Chondrocyte (in vitro differentiated cells): ENCODE measurements around the gene AHRR. TPM values are rescaled to one million over a fixed set of nuclear protein-coding genes. Genes with fewer than 3 reads are reported as not detected.

Experiments used
- DNase-seq: peaks from one replicate; pipeline ENCODE4 v3.0.0; 2021; ENCODE audit warnings: mixed read lengths, low spot score
- H3K27ac Mint-ChIP-seq: one replicate; pipeline ENCODE4 v1.8.0; 2021; ENCODE audit warnings: mild to moderate bottlenecking, moderate library complexity, mixed read lengths; ENCODE audit not compliant: unreplicated experiment
- H3K27me3 Mint-ChIP-seq: 2 replicates; pipeline ENCODE4 v1.8.0; 2021; ENCODE audit warnings: low read depth, mixed read lengths
- H3K36me3 Mint-ChIP-seq: 2 replicates; pipeline ENCODE4 v1.8.0; 2021; ENCODE audit warnings: low read depth, mixed read lengths
- H3K4me1 Mint-ChIP-seq: 2 replicates; pipeline ENCODE4 v1.8.0; 2021; ENCODE audit warnings: low read depth, mild to moderate bottlenecking, mixed read lengths
- H3K4me3 Mint-ChIP-seq: one replicate; pipeline ENCODE4 v1.8.0; 2021; ENCODE audit warnings: mild to moderate bottlenecking, moderate library complexity, mixed read lengths; ENCODE audit not compliant: unreplicated experiment
- H3K9me3 Mint-ChIP-seq: 2 replicates; pipeline ENCODE4 v1.8.0; 2021; ENCODE audit warnings: low read depth, mixed read lengths
- total RNA-seq: library from RNA; stranded (reverse); gene quantifications from 3 replicates; pipeline ENCODE4 v1.2.1, GENCODE V29; 2021
- TF ChIP-seq, protein P1 (sequence below): fragments of 200-600 bp; sonication (generic); IDR thresholded peaks from 2 replicates; pipeline ENCODE4 v1.5.0; 2021; ENCODE audit warnings: antibody characterized with exemption, mild to moderate bottlenecking, moderate library complexity

AHRR gene
- total RNA-seq, 1 donor from 2014 or later = 17.3 TPM

DNA sequence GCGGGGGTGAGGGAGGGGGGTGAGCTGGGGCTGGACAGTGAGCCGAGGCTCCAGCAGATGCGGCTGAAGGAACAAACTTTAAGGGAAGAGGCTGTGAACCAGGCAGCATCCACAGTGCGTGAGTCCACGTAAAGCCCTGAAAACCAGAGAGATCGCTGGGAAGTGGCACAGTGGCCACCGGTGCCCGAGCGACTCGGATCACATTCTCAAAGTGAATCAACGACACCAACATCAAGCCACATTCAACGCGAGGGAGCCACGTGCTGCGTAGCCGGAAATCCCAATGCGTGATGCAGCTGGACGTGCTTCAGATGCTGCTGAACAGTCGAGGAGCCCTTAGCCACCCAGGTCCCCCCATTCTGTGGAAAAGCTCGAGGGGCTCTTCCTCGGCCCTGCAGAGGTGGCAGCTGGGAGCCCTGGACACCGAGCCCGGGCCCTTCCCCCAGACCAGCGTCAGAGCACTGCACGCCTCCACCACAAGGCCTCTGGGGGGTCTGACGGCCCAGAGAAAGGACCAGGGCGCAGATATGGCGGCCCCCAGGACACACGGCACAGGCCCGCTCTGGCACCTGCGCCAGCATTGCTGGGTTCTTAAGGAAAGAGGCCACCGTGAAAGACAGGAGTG lies 67.8 kb downstream of the AHRR start:
- H3K4me1 Mint-ChIP-seq = peaks cover 28% of the 10 kb centered on the region
- H3K9me3 Mint-ChIP-seq = peaks cover 9% of the 10 kb centered on the region
- peaks cover 13% of the 10 kb centered on the region for H3K36me3 Mint-ChIP-seq
- H3K27me3 Mint-ChIP-seq = no peaks in the 10 kb centered on the region
- H3K4me3 Mint-ChIP-seq = no peak overlapping the region
- TF ChIP-seq, protein P1, sequence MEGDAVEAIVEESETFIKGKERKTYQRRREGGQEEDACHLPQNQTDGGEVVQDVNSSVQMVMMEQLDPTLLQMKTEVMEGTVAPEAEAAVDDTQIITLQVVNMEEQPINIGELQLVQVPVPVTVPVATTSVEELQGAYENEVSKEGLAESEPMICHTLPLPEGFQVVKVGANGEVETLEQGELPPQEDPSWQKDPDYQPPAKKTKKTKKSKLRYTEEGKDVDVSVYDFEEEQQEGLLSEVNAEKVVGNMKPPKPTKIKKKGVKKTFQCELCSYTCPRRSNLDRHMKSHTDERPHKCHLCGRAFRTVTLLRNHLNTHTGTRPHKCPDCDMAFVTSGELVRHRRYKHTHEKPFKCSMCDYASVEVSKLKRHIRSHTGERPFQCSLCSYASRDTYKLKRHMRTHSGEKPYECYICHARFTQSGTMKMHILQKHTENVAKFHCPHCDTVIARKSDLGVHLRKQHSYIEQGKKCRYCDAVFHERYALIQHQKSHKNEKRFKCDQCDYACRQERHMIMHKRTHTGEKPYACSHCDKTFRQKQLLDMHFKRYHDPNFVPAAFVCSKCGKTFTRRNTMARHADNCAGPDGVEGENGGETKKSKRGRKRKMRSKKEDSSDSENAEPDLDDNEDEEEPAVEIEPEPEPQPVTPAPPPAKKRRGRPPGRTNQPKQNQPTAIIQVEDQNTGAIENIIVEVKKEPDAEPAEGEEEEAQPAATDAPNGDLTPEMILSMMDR = no peak
- DNase-seq = peak; percentile 71
- no peak overlapping the region for H3K27ac Mint-ChIP-seq

DNA sequence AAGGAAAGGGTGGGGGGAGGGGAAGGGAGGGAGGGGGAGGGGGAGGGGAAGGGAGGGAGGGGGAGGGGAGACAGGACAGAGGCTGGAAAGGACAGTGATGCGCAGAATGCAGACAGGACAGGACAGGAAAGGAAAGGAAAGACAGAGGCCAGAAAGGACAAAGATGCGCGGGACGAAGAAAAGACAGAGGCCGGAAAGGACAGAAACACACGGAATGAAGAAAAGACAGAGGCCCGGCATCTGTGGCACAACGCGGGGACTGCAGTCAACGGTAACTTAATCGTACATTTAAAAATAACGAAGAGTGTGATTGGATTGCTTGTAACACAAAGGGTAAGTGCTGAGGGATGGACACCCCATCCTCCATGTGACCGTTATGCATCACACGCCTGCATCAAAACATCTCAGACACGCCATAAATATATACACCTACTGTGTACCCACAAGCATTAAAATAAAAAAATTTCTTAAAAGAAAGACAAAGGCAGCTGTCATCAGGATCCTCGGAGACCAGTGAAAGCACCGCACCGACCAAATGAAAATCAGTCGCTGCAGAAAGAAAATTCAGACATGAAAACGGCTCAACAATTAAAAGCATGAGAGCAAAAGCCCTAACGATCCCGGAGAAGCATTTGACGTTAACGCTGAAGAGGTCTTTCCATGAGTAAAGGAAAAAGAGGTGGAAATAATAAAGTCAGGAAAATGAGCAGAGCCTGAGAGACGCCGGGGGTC lies 68.5 kb downstream of the AHRR start:
- Mint-ChIP-seq H3K4me1 (peaks cover 31% of the 10 kb centered on the region), H3K27me3 (no peaks in the 10 kb centered on the region), H3K9me3 (peaks cover 9% of the 10 kb centered on the region), H3K36me3 (peaks cover 13% of the 10 kb centered on the region), H3K27ac (no peak overlapping the region), H3K4me3 (no peak overlapping the region)
- TF ChIP-seq, protein P1 = no peak
- DNase-seq = peak; percentile 14

GRCh38 chr5:390623-391491 lies 69.3 kb downstream of the AHRR start:
- peak; percentile 47 for DNase-seq
- Mint-ChIP-seq H3K4me3 (no peak overlapping the region), H3K4me1 (peaks cover 39% of the 10 kb centered on the region), H3K9me3 (peaks cover 3% of the 10 kb centered on the region), H3K36me3 (peaks cover 7% of the 10 kb centered on the region), H3K27me3 (no peaks in the 10 kb centered on the region), H3K27ac (no peak overlapping the region)
- TF ChIP-seq, protein P1 = no peak

DNA sequence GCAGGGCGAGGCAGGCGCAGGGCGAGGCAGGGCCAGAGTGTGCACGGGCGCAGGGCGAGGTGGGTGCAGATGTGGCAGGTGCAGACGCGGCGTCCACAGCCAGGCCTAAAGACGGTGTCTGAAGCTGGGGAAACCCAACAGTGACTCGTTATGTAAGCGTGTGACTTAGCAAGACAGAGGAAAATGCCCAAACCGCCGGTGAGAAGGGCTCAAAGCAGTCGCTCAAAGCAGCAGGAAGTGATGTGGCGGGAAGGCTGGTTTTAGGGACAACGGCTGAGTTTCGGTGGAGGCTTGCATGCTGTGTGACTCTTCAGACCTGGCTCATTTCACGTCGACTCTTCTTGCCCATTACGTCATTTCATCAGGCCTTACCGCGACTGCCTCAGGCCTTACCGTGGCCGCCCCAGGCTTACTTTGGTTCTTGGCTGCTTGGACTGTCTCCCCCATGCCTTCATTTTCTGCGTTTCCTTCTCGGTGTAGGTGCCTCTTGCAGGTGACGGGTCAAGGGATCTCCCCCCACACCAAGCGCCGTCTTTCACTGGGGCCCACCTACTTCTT lies 71.0 kb downstream of the AHRR start:
- DNase-seq = peak; percentile 48

More for the DNA sequence above, 71.0 kb downstream of the AHRR start:
- Mint-ChIP-seq H3K4me3 (no peak overlapping the region), H3K36me3 (peaks cover 6% of the 10 kb centered on the region), H3K27ac (peak overlapping the region; percentile 78), H3K27me3 (no peaks in the 10 kb centered on the region), H3K9me3 (no peaks in the 10 kb centered on the region), H3K4me1 (peaks cover 35% of the 10 kb centered on the region)
- TF ChIP-seq, protein P1 = no peak
